ENCODE measurements around the gene CDH13. TPM values are rescaled to one million over a fixed set of nuclear protein-coding genes. Genes with fewer than 3 reads are reported as not detected.

Gene CDH13
- polyA plus RNA-seq, 6 donors from 2014 or later: 0.04 to 0.29 (median 0.19) TPM; not detected in 1

DNA sequence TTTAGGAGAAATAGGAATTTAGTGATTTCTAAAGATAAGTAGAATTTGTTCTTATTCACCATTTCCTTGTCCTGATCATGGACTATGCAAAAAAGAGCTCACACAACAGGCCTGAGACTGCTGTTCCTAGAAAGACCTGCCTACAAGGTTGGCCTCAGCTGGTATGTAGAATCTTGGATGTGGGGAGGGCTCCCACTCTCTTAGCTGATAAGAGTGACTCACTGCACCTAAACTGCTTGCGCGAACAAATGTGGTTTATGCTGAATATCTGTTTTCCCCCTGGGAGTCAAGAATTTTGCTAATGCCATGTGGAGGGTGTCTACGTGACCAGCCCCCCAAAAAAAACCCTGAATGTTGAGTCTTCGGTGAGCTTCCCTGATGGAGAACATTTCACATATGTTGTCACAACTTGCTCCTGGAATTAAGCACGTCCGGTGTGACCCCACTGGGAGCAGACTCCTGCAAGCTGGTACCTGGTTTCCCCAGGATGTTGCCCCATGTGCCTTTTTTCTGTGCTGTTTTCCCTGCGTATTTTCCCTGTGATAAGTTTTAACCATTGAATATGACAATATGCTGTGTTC is 1112.2 kb downstream of the CDH13 start:
- Mint-ChIP-seq H3K27ac (peak overlapping the region in 2 of 6 donors; percentile 3 to 56), H3K36me3 (peaks cover 8 to 18% of the 10 kb centered on the region in 2 donors), H3K27me3 (peaks cover 10 to 24% (median 22%) of the 10 kb centered on the region in 3 donors), H3K4me3 (peak overlapping the region in 1 of 8 donors; percentile 74), H3K9me3 (peaks cover 10 to 26% (median 22%) of the 10 kb centered on the region in 7 donors), H3K4me1 (peaks cover 1 to 4% (median 2%) of the 10 kb centered on the region in 3 donors)
- DNase-seq (no peak), ATAC-seq (ENCODE audit: low read depth in 2 of 2) (no peak)

DNA sequence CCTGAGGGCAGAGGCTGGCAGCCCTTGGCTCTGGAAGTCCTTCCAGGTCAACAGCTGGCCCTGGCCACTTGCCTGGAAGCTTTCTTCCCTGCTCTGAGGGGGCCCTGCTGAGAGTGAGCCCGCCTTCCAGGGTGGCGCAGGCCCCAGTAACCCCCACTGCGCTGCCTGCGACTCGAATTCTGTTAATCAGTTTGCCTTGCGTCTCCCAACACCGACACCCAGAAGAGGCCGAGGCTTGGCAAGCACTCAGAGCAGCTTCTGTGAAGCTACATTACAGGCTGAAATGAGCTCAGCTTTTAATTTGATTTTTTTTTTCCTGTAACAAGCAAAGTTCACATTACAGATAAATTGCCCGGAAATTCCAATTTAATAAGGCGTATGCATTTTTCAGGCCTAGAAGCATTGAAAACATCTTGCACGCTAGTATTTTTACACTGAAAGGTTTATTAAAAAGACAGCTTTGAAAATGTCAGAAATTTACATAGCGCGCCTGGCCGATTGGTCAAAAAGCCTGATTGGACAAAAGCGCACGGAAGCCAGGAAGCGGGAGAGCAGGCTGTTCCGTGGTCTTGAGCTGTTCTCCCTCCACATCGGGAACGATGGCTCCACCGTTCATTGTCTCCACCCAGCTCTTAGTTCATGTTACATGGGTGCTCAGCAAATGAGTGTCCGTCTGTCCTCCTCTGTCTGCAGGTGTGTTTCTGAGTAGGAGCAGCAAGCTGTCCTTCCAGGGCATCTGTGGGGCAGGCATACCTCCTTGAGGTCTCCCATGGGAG is 1115.5 kb downstream of the CDH13 start:
- ATAC-seq (ENCODE audit: low read depth in 2 of 2) (no peak), DNase-seq (no peak)
- Mint-ChIP-seq H3K36me3 (no peaks in the 10 kb centered on the region), H3K9me3 (no peaks in the 10 kb centered on the region), H3K4me3 (no peak overlapping the region), H3K4me1 (peaks cover 12 to 21% (median 12%) of the 10 kb centered on the region in 3 donors), H3K27ac (no peak overlapping the region), H3K27me3 (peaks cover 4 to 16% (median 14%) of the 10 kb centered on the region in 3 donors)

DNA sequence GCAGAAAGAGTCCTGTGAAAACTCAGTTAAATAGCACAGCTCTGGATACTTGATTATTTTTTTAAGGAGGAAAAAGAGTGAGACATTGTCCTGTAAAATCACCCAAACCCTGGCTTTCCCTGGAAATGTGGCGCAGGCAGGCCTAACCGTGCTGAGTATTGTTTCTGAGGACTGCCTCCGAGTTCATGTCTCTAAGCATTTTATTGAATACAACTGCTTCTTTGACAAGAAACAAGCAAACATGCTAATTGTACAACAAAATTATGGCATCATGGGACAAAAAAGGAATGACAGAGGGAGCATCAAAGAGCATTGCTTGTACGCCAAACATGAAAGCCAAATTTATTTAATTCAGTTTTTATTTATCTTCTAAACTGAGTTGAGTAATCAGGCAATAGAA is 1116.5 kb downstream of the CDH13 start:
- DNase-seq (no peak), ATAC-seq (ENCODE audit: low read depth in 2 of 2) (no peak)
- peaks cover 12 to 21% (median 12%) of the 10 kb centered on the region in 3 donors for H3K4me1 Mint-ChIP-seq
- H3K27me3 Mint-ChIP-seq: peaks cover under 1 to 22% (median 14%) of the 10 kb centered on the region in 3 donors
- peak overlapping the region in 1 of 8 donors; percentile 41 for H3K4me3 Mint-ChIP-seq
- peak overlapping the region in 1 of 6 donors; percentile 26 for H3K27ac Mint-ChIP-seq
- no peaks in the 10 kb centered on the region for H3K9me3 Mint-ChIP-seq
- H3K36me3 Mint-ChIP-seq: no peaks in the 10 kb centered on the region

DNA sequence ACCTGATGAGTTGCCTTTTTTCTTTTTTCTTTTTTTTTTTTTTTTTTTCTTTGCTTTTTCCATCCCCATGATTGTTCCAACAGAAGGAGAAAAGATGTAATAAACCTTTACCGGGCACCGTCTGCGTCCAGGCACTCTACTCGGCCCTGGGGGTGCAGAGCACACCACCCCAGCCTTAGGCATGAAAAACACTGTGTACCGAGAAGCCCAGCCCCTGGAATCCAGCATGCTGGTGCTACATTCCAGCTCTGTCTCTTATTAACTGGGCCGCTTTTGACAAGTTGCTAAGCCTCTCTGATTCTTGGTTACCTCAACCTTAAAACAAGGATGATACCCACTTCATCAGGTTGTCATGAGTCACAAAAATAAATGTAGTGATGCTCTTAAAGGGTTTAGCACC is 1117.0 kb downstream of the CDH13 start:
- peak overlapping the region in 3 of 6 donors; percentile 8 to 93 (median 56) for H3K27ac Mint-ChIP-seq
- H3K4me1 Mint-ChIP-seq: peaks cover 12 to 21% (median 12%) of the 10 kb centered on the region in 3 donors
- H3K9me3 Mint-ChIP-seq: no peaks in the 10 kb centered on the region
- H3K36me3 Mint-ChIP-seq: no peaks in the 10 kb centered on the region
- peak overlapping the region in 2 of 8 donors; percentile 35 to 71 for H3K4me3 Mint-ChIP-seq
- peaks cover 0 to 25% (median 14%) of the 10 kb centered on the region in 3 donors for H3K27me3 Mint-ChIP-seq
- no peak for ATAC-seq (ENCODE audit: low read depth in 2 of 2)
- DNase-seq: no peak

DNA sequence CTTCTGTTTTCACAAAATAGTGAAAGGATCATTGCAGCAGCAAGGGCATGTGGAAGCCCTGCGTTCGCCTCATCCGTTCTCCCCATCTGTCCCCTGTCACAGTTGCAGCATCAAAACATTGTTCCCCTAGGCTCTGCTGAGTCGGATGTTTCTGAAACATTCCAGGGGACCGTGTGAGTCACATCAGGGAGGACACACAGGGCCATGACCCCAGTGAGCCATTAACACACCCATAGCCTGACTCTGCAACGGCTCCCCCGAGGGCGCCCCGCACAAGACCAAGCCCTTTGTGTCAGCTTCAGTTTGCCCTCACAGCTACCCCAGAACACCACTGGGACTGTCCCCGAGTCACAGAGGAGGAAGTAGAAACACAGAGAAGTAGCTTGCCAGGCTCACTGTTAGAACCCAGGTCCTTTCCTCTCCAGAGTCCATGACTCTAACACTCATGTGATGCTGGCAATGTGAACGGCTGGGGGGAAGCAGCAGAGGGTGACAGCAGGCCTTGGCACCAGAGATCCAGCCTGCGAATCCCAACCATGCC is 1117.7 kb downstream of the CDH13 start:
- peak overlapping the region in 5 of 6 donors; percentile 58 to 87 (median 81) for H3K27ac Mint-ChIP-seq
- ATAC-seq (ENCODE audit: low read depth in 2 of 2) (peak; percentile 94 to 98), DNase-seq (peak; percentile 43)
- H3K9me3 Mint-ChIP-seq: no peaks in the 10 kb centered on the region
- peaks cover 0 to 5% of the 10 kb centered on the region in 2 donors for H3K36me3 Mint-ChIP-seq
- peaks cover 6 to 27% (median 17%) of the 10 kb centered on the region in 3 donors for H3K27me3 Mint-ChIP-seq
- peak overlapping the region in 6 of 8 donors; percentile 25 to 72 (median 45) for H3K4me3 Mint-ChIP-seq
- H3K4me1 Mint-ChIP-seq: peaks cover 12 to 21% (median 12%) of the 10 kb centered on the region in 3 donors

DNA sequence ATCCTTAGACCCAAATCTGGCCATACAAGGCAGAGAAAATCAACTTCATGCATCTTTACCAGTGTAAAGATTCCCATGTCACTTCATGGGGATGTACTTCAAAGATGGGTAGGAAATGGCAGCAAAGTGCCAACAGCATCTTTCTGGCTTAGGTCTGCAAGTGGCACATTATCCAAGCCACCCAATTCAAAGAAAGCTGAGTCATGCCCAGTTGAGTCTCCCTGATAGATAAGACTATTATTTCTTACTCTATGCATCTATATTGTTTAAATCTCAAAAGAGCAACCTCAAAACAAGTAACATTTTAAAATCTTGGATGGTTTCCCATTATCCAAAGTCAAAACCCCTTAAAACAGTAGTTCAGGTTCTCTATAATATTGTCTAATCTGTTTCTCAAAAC is 1119.8 kb downstream of the CDH13 start:
- no peak overlapping the region for H3K4me3 Mint-ChIP-seq
- peaks cover 18 to 39% (median 30%) of the 10 kb centered on the region in 3 donors for H3K27me3 Mint-ChIP-seq
- H3K36me3 Mint-ChIP-seq: peaks cover 5 to 7% of the 10 kb centered on the region in 2 donors
- peaks cover 0 to 2% (median 0%) of the 10 kb centered on the region in 7 donors for H3K9me3 Mint-ChIP-seq
- ATAC-seq (ENCODE audit: low read depth in 2 of 2) (no peak), DNase-seq (no peak)
- H3K4me1 Mint-ChIP-seq: peaks cover 12 to 21% (median 12%) of the 10 kb centered on the region in 3 donors
- peak overlapping the region in 1 of 6 donors; percentile 30 for H3K27ac Mint-ChIP-seq

DNA sequence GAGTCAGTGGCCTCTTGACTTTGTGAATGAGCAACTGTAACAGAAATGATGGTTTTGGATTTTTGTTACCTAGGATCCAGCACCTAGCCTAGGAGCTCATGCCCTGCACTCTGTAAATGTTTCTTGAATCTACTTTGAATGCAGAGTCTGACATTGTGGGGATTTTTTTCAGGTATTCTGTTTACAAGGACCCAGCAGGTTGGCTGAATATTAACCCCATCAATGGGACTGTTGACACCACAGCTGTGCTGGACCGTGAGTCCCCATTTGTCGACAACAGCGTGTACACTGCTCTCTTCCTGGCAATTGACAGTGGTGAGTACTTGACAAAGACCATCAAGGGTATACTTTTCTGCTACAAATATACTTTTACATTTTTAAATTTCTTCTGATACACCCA is 1121.2 kb downstream of the CDH13 start:
- ATAC-seq (ENCODE audit: low read depth in 2 of 2) (no peak), DNase-seq (no peak)
- Mint-ChIP-seq H3K4me1 (peaks cover 12 to 21% (median 12%) of the 10 kb centered on the region in 3 donors), H3K36me3 (peaks cover 5 to 7% of the 10 kb centered on the region in 2 donors), H3K27me3 (peaks cover 28 to 44% (median 35%) of the 10 kb centered on the region in 3 donors), H3K27ac (no peak overlapping the region), H3K4me3 (no peak overlapping the region), H3K9me3 (peaks cover 0 to 2% (median 0%) of the 10 kb centered on the region in 7 donors)

DNA sequence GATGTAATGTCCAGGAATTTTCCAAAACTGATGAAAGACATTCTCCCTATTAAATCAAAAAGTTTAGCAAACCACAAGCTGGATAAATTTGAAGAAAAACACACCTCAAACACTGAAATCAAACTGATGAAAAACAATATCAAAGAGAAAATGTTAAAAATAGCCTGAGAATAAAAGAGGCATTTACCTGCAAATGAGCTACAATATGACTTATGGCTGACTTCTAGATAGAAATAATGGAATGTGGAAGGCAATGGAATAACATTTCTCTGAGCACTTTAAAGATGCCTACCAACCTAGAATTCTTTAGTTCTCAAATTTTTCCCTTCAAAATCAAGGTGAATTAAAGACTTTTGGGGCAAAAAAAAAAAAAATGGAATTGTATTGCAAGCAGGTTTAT is 1128.6 kb downstream of the CDH13 start:
- Mint-ChIP-seq H3K27ac (no peak overlapping the region), H3K9me3 (peaks cover 8 to 31% (median 11%) of the 10 kb centered on the region in 7 donors), H3K4me1 (no peaks in the 10 kb centered on the region), H3K36me3 (peaks cover 7 to 18% of the 10 kb centered on the region in 2 donors), H3K4me3 (no peak overlapping the region), H3K27me3 (peaks cover 28 to 37% (median 35%) of the 10 kb centered on the region in 3 donors)
- DNase-seq (no peak), ATAC-seq (ENCODE audit: low read depth in 2 of 2) (no peak)

DNA sequence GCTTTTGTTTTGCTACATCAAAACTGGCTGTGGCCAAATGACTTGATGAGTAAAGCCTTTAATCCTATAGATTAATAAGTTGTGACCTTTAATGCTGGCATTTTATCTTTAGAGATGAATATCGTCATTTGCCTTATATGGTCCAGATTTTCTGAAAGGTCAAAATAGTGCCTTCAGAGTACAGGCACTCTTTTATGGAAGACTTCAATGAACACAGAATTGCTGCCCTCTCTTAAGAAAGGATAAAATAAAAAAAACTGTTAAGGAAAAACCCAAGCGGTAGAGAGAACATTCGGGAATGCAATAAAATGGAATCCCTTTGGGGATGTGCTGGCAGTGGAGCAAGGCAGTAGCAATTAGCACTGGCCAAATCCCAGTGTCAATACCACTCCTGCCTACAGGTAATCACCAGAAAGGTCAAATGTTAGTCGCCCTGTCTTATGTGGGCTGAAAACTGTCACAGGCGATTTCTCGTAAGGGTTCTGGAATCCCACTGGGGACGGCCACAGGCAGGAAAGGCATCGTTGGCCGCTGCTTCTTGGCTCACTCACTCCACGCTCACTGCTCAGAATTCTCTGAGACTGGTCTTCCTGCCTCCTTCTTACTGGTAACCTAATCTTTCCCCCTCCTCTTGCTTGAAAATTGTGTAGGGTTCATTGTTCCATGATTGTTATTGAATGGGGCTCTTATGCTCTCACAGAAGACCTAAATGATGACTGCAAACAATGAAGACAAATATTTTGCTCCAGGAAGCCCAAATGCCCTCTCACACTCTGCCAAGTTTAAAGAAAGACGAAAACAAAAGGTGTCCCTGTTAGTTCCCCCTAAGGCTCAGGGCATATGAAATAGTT is 1135.6 kb downstream of the CDH13 start:
- peaks cover 0 to 4% of the 10 kb centered on the region in 2 donors for H3K36me3 Mint-ChIP-seq
- DNase-seq: no peak

DNA sequence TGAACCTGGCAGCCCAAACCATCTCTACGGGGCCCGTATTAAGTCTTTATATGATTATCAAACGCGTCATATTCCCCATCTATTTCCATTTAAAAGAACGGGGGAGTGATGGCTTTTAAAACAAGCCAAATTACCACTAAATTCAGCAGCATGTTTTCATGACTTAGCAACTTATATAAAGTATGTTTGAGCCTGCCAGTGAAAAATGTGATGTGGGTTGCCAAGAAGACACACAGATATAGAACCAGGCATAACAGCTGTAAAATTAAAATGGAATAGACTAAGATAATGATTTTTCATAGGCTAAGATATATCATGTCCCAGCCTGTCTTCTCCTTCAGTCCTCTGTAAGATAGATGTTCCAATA is 1136.2 kb downstream of the CDH13 start:
- Mint-ChIP-seq H3K4me1 (peaks cover 0 to 2% (median 0%) of the 10 kb centered on the region in 3 donors), H3K9me3 (peaks cover 0 to 13% (median 0%) of the 10 kb centered on the region in 7 donors), H3K27ac (no peak overlapping the region), H3K36me3 (peaks cover 0 to 4% of the 10 kb centered on the region in 2 donors), H3K4me3 (no peak overlapping the region), H3K27me3 (peaks cover 17 to 20% (median 17%) of the 10 kb centered on the region in 3 donors)
- DNase-seq: no peak
- ATAC-seq (ENCODE audit: low read depth in 2 of 2): no peak

More for the DNA sequence above, 1135.6 kb downstream of the CDH13 start:
- Mint-ChIP-seq H3K9me3 (peaks cover 0 to 13% (median 0%) of the 10 kb centered on the region in 7 donors), H3K4me3 (no peak overlapping the region), H3K27me3 (peaks cover 17 to 20% (median 17%) of the 10 kb centered on the region in 3 donors), H3K4me1 (peaks cover 0 to 2% (median 0%) of the 10 kb centered on the region in 3 donors), H3K27ac (no peak overlapping the region)
- ATAC-seq (ENCODE audit: low read depth in 2 of 2): no peak

DNA sequence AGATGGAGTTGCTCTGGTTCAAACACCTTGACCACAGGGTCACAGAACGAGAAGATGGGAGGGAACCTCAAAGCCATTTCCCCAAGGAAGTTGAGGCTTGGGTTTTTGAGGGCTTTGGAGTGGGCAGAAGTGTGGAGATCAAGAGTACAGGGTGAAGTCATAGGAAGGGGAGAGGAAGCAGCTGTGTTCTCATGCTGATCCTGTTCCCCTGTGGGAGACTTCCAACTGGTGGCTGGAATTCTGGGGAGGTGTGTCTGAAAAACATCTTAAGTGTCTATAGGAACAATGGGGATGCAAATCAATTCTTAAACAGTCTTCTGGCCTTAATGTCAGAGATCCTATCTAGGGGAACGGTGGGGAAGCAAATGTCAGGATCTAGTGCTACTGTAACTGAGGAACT is 1142.2 kb downstream of the CDH13 start:
- H3K4me1 Mint-ChIP-seq: peaks cover 13 to 42% (median 14%) of the 10 kb centered on the region in 3 donors
- peaks cover 0 to 5% (median under 1%) of the 10 kb centered on the region in 3 donors for H3K27me3 Mint-ChIP-seq
- no peaks in the 10 kb centered on the region for H3K36me3 Mint-ChIP-seq
- H3K27ac Mint-ChIP-seq: peak overlapping the region; percentile 20 to 94 (median 61)
- DNase-seq: no peak
- ATAC-seq (ENCODE audit: low read depth in 2 of 2): no peak
- peak overlapping the region in 5 of 8 donors; percentile 30 to 90 (median 71) for H3K4me3 Mint-ChIP-seq
- H3K9me3 Mint-ChIP-seq: no peaks in the 10 kb centered on the region

DNA sequence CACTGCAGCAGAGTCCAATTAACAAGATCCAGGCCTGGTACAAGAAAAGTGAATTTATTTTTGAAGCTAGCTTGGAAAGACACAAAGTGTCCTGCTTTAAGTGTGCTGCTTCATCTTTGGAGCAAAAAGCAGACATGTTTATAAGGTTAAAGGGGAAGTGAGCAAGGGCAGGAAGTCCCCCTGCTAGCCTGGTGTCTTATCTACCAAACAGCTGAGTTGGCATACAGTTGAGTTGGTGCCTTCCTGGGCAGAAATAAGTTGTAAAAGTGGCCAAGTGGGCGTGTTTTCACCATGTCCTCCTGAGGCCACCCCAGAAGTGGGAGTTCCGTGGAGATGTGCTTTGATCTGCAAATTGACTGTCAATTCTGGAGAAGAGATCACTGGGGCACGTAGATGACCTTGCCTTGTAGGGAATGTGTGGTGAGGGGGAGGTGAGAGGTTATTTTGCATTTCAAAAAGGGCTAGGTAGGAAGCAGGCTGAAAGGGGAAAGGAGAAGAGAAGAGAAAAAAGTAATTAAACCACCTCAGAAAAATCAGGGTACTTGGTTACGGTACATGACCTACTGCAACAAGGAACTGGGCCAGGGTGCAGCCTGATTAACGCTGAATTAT is 1142.7 kb downstream of the CDH13 start:
- H3K9me3 Mint-ChIP-seq: no peaks in the 10 kb centered on the region
- DNase-seq (peak; percentile 22), ATAC-seq (ENCODE audit: low read depth in 2 of 2) (peak; percentile 97 to 98)
- H3K4me1 Mint-ChIP-seq: peaks cover 13 to 42% (median 14%) of the 10 kb centered on the region in 3 donors
- H3K4me3 Mint-ChIP-seq: peak overlapping the region; percentile 22 to 90 (median 74)
- peaks cover 0 to 5% (median 0%) of the 10 kb centered on the region in 3 donors for H3K27me3 Mint-ChIP-seq
- no peaks in the 10 kb centered on the region for H3K36me3 Mint-ChIP-seq
- H3K27ac Mint-ChIP-seq: peak overlapping the region; percentile 57 to 94 (median 74)

Data from naive B cell (primary cell).